Measurements from ENCODE around the gene STAB1. TPM values are rescaled to one million over a fixed set of nuclear protein-coding genes. Genes with fewer than 3 reads are reported as not detected.

STAB1 gene
- total and polyA plus RNA-seq, 3 donors from 2014 or later, result 41.7 to 71.9 (median 58.6) TPM

DNA sequence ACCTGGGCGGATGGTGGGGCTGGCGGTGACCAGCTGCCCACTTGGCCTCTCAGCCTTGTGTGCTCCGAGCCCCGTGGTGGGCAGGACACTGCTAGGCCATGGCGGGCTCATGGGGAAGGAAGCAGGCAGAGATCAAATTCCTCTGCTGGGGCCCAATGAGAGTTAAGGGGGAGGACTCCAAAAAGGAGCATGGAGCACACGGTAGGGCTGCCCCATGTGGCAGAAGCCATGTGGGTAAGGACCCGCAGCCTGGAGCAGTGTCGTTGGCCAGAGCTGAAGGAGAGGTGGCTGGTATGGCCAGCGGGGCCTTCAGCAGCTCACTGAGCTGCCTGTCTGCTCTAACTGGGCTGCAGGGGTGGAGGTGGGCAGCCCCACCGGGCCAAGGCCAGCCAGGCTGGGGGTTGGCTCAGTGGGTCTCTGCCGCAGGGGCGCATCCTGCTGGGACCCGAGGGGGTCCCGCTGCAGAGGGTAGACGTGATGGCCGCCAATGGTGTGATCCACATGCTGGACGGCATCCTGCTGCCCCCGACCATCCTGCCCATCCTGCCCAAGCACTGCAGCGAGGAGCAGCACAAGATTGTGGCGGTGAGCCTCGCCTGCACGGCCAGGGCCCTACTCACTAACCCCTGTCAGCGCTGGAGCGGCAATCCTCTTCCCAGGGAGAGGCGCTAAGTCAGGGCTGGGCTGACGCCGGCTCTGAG is 11.3 kb downstream of the STAB1 start:
- WGBS, 2 donors, result 89 to 90% methylated on average over 11 to 27 of the region's 27 CpGs
- no peak for DNase-seq
- no peak overlapping the region for H3K4me3 ChIP-seq
- no peaks in the 10 kb centered on the region for H3K27me3 ChIP-seq
- peaks cover 5% of the 10 kb centered on the region for H3K4me1 ChIP-seq
- no peaks in the 10 kb centered on the region for H3K9me3 ChIP-seq
- H3K27ac ChIP-seq, result no peak overlapping the region
- intact Hi-C loops (cut with DNase I; ENCODE audit: low total_unique reads), result no loop called here
- no peak for TF ChIP-seq POLR2A (IDR thresholded peaks at IDR 0.05)
- TF ChIP-seq, protein P1, sequence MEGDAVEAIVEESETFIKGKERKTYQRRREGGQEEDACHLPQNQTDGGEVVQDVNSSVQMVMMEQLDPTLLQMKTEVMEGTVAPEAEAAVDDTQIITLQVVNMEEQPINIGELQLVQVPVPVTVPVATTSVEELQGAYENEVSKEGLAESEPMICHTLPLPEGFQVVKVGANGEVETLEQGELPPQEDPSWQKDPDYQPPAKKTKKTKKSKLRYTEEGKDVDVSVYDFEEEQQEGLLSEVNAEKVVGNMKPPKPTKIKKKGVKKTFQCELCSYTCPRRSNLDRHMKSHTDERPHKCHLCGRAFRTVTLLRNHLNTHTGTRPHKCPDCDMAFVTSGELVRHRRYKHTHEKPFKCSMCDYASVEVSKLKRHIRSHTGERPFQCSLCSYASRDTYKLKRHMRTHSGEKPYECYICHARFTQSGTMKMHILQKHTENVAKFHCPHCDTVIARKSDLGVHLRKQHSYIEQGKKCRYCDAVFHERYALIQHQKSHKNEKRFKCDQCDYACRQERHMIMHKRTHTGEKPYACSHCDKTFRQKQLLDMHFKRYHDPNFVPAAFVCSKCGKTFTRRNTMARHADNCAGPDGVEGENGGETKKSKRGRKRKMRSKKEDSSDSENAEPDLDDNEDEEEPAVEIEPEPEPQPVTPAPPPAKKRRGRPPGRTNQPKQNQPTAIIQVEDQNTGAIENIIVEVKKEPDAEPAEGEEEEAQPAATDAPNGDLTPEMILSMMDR (IDR thresholded peaks at IDR 0.05), result no peak
- H3K36me3 ChIP-seq (ENCODE audit: low read depth, missing control alignments), result no peaks in the 10 kb centered on the region

DNA sequence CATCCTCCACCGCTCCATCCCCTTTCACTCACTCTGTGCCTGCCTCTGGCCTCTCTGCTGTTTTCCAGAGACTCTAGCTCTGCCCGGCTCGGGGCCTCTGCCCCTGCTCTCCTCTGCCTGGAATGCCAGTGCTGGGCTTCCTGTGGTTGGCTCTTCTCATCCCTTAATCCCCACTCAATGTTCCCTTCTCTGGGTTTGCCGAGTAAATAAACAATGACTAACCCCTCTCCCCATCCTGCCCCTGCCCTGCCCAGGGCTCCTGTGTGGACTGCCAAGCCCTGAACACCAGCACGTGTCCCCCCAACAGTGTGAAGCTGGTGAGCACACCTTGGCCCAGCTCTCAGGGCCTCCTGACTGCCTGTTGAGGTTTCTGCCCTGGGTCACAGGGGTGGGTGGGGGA is 12.2 kb downstream of the STAB1 start:
- TF ChIP-seq POLR2A (IDR thresholded peaks at IDR 0.05), result no peak
- TF ChIP-seq, protein P1 (IDR thresholded peaks at IDR 0.05), result no peak
- Histone ChIP-seq H3K4me3 (no peak overlapping the region), H3K27me3 (no peaks in the 10 kb centered on the region), H3K9me3 (no peaks in the 10 kb centered on the region), H3K4me1 (peaks cover 5% of the 10 kb centered on the region), H3K36me3 (ENCODE audit: low read depth, missing control alignments) (no peaks in the 10 kb centered on the region), H3K27ac (no peak overlapping the region)
- 87% methylated on average over 5 of the region's 5 CpGs for WGBS, 2 donors
- intact Hi-C loops (cut with DNase I; ENCODE audit: low total_unique reads), result no loop called here
- DNase-seq, result no peak

DNA sequence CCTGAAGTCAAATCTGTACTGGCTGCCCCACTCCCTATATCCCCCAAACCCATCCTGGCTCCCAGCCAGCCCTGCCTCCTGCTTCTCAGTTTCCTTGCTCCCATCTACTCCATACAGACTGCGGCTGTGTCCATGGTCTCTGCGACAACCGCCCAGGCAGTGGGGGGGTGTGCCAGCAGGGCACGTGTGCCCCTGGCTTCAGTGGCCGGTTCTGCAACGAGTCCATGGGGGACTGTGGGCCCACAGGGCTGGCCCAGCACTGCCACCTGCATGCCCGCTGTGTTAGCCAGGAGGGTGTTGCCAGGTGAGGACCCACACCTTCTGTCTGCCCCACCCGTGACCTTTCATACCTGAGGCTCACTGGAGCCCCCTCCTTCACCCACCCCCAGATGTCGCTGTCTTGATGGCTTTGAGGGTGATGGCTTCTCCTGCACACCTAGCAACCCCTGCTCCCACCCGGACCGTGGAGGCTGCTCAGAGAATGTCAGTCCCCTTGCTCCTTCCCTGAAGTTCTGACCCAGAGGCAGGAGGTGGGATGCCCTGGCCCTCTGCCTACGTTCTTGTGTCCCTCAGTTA is 14.7 kb downstream of the STAB1 start:
- no peaks in the 10 kb centered on the region for H3K36me3 ChIP-seq (ENCODE audit: low read depth, missing control alignments)
- 83 to 88% methylated on average over 11 to 12 of the region's 12 CpGs for WGBS, 2 donors
- intact Hi-C loops (cut with DNase I; ENCODE audit: low total_unique reads), result no loop called here

DNA sequence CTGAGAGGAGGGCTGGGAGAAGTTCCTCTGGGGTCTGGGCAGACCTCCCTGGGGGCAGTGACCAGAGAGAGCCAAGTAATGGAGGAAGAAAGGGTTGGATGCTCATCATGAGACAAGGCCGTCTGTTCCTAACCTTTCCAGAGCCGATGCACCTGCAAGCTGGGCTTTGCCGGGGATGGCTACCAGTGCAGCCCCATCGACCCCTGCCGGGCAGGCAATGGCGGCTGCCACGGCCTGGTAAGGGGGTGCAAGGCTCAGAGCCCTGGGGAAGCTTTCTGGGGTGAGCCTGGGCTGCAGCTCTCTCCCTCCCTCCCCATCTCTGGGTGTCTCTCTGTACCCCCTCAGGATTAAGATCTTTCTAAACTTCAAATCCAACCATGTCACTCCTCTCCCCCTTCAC is 16.4 kb downstream of the STAB1 start:
- H3K36me3 ChIP-seq (ENCODE audit: low read depth, missing control alignments), result no peaks in the 10 kb centered on the region
- H3K27me3 ChIP-seq, result no peaks in the 10 kb centered on the region
- no peaks in the 10 kb centered on the region for H3K4me1 ChIP-seq
- DNase-seq, result no peak
- 89 to 95% methylated on average over 7 of the region's 7 CpGs for WGBS, 2 donors
- H3K9me3 ChIP-seq, result no peaks in the 10 kb centered on the region
- TF ChIP-seq POLR2A (IDR thresholded peaks at IDR 0.05), result no peak
- TF ChIP-seq, protein P1 (IDR thresholded peaks at IDR 0.05), result no peak
- no peak overlapping the region for H3K27ac ChIP-seq
- H3K4me3 ChIP-seq, result no peak overlapping the region
- intact Hi-C loops (cut with DNase I; ENCODE audit: low total_unique reads), result no loop called here

More for the DNA sequence above, 14.7 kb downstream of the STAB1 start:
- no peak overlapping the region for H3K27ac ChIP-seq
- H3K9me3 ChIP-seq, result no peaks in the 10 kb centered on the region
- no peaks in the 10 kb centered on the region for H3K27me3 ChIP-seq
- no peak for TF ChIP-seq POLR2A (IDR thresholded peaks at IDR 0.05)
- TF ChIP-seq, protein P1 (IDR thresholded peaks at IDR 0.05), result no peak
- H3K4me1 ChIP-seq, result no peaks in the 10 kb centered on the region
- no peak for DNase-seq
- no peak overlapping the region for H3K4me3 ChIP-seq

DNA sequence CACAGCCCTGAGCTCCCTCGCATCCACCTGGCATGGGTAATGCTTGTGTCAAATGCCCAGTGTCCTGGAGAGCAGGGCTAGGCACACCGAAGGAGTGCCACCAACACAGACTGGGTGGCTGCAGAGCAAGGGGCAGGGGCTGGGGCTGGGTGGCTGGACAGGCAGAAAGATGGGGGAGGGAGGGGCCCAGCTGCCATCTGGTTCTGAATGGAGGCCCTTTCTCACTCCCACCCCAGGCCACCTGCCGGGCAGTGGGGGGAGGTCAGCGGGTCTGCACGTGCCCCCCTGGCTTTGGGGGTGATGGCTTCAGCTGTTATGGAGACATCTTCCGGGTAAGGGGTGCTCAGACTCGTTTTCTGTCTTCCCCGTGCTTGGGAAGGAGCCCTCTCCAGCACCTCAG is 17.0 kb downstream of the STAB1 start:
- Histone ChIP-seq H3K4me1 (no peaks in the 10 kb centered on the region), H3K4me3 (no peak overlapping the region), H3K27ac (no peak overlapping the region), H3K36me3 (ENCODE audit: low read depth, missing control alignments) (no peaks in the 10 kb centered on the region), H3K9me3 (no peaks in the 10 kb centered on the region), H3K27me3 (no peaks in the 10 kb centered on the region)
- TF ChIP-seq, protein P1 (IDR thresholded peaks at IDR 0.05), result no peak
- TF ChIP-seq POLR2A (IDR thresholded peaks at IDR 0.05), result no peak
- DNase-seq, result no peak
- intact Hi-C loops (cut with DNase I; ENCODE audit: low total_unique reads), result no loop called here
- WGBS, 2 donors, result 73 to 83% methylated on average over 6 to 8 of the region's 8 CpGs

Data from testis (tissue), 3 donors.